Measurements from ENCODE around the gene OPTN.

- TF ChIP-seq POLR2AphosphoS5 (IDR thresholded peaks at IDR 0.05; ENCODE audit: low read depth, low read length) (no peak), SIN3A (IDR thresholded peaks at IDR 0.05; ENCODE audit: borderline replicate concordance, insufficient read depth, low read length) (no peak), REST (IDR thresholded peaks at IDR 0.05; ENCODE audit: insufficient read depth in 1 of 2, low read depth in 2 of 2, low read length in 2 of 2) (no peak), TAF1 (IDR thresholded peaks at IDR 0.05; ENCODE audit: borderline replicate concordance, insufficient read depth, low read length) (no peak), FOXP2 (optimal IDR thresholded peaks at IDR 0.05; ENCODE audit: borderline replicate concordance, extremely low read depth, extremely low read length, insufficient read depth) (no peak)
Observed at GRCh38 chr10:13056456-13057077, 43.4 kb upstream of the OPTN start.
